GM19043 (cell line): ENCODE results near the gene CRAMP1.

Experiments used
- ATAC-seq: cut with Tn5 transposase; IDR thresholded peaks from one replicate; pipeline ENCODE4 v1.9.1; 2021; ENCODE audit warnings: low read depth; ENCODE audit not compliant: unreplicated experiment

Gene CRAMP1

GRCh38 chr16:1631230-1631629 is 19.1 kb downstream of the CRAMP1 start:
- no peak for ATAC-seq

GRCh38 chr16:1631931-1632637 is 19.9 kb downstream of the CRAMP1 start:
- ATAC-seq = no peak

- ATAC-seq = no peak
These were observed 20.4 kb downstream of the CRAMP1 start for GRCh38 chr16:1632638-1632970.

GRCh38 chr16:1633310-1633709 is 21.1 kb downstream of the CRAMP1 start:
- ATAC-seq = no peak

GRCh38 chr16:1634541-1634940 is 22.4 kb downstream of the CRAMP1 start:
- ATAC-seq = no peak

- no peak for ATAC-seq
These were observed 22.9 kb downstream of the CRAMP1 start for GRCh38 chr16:1635070-1635469.

GRCh38 chr16:1637526-1637925 is 25.4 kb downstream of the CRAMP1 start:
- no peak for ATAC-seq

- no peak for ATAC-seq
These were observed 26.6 kb downstream of the CRAMP1 start for GRCh38 chr16:1638757-1639156.

- no peak for ATAC-seq
These were observed 27.1 kb downstream of the CRAMP1 start for GRCh38 chr16:1639282-1639681.

- no peak for ATAC-seq
These were observed 27.7 kb downstream of the CRAMP1 start for GRCh38 chr16:1639860-1640259.

GRCh38 chr16:1640261-1640941 is 28.2 kb downstream of the CRAMP1 start:
- no peak for ATAC-seq

- no peak for ATAC-seq
These were observed 29.1 kb downstream of the CRAMP1 start for GRCh38 chr16:1641261-1641660.

- ATAC-seq = no peak
These were observed 30.0 kb downstream of the CRAMP1 start for GRCh38 chr16:1642148-1642547.

GRCh38 chr16:1642753-1643152 is 30.6 kb downstream of the CRAMP1 start:
- no peak for ATAC-seq

GRCh38 chr16:1643521-1643920 is 31.4 kb downstream of the CRAMP1 start:
- no peak for ATAC-seq

- ATAC-seq = no peak
These were observed 33.9 kb downstream of the CRAMP1 start for GRCh38 chr16:1645914-1646525.

GRCh38 chr16:1647856-1648255 is 35.7 kb downstream of the CRAMP1 start:
- ATAC-seq = no peak

GRCh38 chr16:1650131-1650530 is 38.0 kb downstream of the CRAMP1 start:
- ATAC-seq = no peak

GRCh38 chr16:1651094-1651973 is 39.2 kb downstream of the CRAMP1 start:
- ATAC-seq = no peak

GRCh38 chr16:1651974-1652312 is 39.8 kb downstream of the CRAMP1 start:
- no peak for ATAC-seq

GRCh38 chr16:1653023-1653422 is 40.9 kb downstream of the CRAMP1 start:
- no peak for ATAC-seq
